Ramos (cell line): ENCODE data around the gene TRIM56.
"Not testable (repeated sequence)": the region's sequence is repeated elsewhere in the genome, so short reads cannot be mapped to it uniquely, and the experiment has no call there.

ENCODE experiments used
- in situ Hi-C: fragments of 300-500 bp; cut with MboI; formaldehyde crosslinking; loops from one replicate; pipeline ENCODE4 v1.14.3; 2022; ENCODE audit warnings: low sequenced_read_pairs; ENCODE audit not compliant: unreplicated experiment

Gene TRIM56

DNA sequence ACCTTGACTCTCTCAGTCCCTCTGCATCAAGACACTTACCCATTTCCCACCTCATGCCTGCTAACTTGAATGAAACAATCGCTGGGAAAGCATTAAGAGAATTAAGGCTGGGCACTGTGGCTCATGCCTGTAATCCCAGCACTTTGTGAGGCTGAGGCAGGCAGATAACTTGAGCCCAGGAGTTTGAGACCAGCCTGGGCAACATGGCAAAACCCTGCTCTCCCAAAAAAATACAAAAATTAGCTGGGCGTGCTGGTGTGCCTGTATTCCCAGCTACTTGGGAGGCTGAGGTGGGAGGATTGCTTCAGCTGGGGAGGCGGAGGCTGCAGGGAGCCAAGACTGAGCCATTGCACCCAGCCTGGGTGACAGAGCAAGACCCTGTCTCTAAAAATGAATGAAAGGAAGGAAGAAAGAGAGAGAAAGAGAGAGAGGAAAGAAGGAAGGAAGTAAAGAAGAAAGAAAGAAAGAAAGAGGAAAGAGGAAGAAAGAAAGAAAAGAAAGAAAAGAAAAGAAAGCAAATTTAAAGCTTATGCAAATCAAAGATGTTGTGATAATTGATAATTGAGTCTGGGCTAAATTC is 42.3 kb downstream of the TRIM56 start:
- in situ Hi-C loops: no loop called here

GRCh38 chr7:101128040-101128834 is 43.0 kb downstream of the TRIM56 start:
- in situ Hi-C loops: no loop called here

DNA sequence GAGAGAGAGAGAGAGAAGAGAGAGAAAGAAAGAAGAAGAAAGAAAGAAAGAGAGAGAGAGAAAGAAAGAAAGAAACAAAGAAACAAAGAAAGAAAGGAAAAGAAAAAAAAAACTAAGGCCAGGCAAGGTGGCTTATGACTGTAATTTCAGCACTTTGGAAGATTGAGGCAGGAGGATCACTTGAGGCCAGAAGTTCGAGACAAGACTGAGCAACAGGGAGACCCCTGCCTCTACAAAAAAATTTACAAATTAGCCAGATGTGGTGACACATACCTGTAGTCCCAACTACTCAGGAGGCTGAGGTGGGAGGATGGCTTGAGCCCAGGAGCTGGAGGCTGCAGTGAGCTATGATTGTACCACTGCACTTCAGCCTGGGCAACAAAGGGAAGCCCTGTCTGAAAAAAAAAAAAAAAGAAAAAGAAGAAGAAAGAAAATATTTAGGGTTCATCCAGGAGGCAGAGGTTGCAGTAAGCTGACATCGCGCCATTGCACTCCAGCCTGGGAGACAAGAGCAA is 44.4 kb downstream of the TRIM56 start:
- in situ Hi-C loops: no loop called here

DNA sequence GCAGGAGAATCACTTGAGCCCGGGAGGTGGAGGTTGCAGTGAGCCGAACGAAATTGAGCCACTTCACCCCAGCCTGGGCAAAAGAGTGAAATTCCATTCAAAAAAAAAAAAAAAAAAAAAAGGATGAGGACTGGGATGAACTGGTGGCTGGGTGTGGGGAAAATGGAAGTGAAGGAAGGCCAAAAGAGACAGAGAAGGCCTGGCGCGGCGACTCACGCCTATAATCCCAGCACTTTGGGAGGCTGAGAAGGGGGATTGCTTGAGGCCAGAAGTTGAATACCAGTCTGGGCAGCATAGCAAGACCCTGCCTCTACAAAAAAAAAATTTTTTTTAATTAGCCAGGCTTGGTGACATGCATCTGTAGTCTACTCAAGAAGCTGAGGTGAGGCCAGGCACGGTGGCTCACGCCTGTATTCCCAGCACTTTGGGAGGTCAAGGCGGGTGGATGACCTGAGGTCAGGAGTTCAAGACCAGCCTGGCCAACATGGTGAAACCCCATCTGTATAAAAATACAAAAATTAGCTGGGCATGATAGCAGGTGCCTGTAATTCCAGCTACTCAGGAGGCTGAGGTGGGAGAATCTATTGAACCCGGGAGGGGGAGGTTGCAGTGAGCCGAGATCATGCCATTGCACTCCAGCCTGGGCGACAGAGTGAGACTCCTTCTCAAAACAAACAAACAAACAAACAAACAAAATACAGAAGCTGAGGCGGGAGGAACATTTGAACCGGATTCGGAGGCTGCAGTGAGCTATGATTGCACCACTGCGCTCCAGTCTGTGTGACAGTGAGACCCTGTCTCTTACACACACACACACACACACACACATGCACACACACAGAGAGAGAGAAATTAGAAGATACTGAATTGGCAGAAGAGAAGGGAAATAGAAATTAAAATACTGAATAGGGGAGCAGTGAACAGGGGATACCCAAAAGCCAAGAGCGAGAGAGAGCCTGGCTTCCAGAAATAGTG is 47.6 kb downstream of the TRIM56 start:
- in situ Hi-C loops: not testable (repeated sequence)

GRCh38 chr7:101133621-101134398 is 48.5 kb downstream of the TRIM56 start:
- in situ Hi-C loops: no loop called here

DNA sequence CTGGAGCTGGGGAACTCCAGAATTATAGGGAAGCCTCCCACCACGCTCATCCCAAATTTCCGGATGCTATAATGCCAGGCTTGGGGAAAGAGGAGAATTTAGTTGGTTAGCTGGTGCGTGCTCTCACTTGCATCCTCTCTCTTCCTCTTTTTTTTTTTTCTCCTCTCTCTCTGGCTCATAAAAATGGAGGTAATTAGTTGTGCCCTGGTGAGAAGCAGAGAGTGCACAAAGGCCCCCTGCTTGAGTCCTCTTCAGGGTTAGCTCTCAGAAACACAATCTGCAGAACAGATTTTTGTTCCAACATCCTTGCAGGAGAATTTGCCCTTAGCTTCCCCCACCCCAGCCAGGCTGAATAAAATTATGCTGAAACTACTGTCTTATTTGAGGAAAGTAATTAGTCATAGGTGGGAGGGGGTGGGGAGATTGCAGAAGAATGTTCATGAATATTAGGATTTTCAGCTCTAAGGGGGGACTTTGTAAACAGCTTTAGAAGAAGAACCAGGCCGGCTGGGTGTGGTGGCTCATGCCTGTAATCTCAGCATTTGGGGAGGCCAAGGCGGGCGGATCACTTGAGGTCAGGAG is 49.2 kb downstream of the TRIM56 start:
- in situ Hi-C loops: no loop called here

DNA sequence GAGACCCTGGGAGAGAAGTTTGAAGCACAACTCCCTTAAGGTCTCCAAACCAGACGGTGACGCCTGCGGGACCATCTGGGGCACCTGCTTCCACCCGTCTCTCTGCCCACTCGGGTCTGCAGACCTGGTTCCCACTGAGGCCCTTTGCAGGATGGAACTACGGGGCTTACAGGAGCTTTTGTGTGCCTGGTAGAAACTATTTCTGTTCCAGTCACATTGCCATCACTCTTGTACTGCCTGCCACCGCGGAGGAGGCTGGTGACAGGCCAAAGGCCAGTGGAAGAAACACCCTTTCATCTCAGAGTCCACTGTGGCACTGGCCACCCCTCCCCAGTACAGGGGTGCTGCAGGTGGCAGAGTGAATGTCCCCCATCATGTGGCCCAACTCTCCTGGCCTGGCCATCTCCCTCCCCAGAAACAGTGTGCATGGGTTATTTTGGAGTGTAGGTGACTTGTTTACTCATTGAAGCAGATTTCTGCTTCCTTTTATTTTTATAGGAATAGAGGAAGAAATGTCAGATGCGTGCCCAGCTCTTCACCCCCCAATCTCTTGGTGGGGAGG is 52.5 kb downstream of the TRIM56 start:
- in situ Hi-C loops: no loop called here

DNA sequence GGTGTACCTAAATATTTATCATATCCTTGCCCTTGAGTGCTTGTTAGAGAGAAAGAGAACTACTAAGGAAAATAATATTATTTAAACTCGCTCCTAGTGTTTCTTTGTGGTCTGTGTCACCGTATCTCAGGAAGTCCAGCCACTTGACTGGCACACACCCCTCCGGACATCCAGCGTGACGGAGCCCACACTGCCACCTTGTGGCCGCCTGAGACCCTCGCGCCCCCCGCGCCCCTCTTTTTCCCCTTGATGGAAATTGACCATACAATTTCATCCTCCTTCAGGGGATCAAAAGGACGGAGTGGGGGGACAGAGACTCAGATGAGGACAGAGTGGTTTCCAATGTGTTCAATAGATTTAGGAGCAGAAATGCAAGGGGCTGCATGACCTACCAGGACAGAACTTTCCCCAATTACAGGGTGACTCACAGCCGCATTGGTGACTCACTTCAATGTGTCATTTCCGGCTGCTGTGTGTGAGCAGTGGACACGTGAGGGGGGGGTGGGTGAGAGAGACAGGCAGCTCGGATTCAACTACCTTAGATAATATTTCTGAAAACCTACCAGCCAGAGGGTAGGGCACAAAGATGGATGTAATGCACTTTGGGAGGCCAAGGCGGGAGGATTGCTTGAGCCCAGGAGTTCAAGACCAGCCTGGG is 53.1 kb downstream of the TRIM56 start:
- in situ Hi-C loops: no loop called here

DNA sequence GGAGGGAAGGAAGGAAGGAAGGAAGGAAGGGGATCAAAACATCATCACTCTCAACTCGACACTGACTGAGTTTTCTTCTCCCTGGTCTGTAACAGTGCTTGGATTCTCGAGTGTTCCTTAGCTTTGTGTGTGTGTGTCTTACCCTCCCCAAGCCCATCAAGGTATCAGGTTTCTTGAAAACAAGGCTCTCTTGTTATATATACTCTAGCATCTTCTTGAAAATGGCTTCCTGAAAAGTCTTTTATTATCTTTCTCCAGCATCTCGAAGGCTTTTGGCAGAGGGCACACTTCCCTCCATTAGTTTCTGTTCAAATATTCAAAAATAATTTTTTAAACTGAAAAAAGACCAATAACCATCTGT is 55.0 kb downstream of the TRIM56 start:
- in situ Hi-C loops: loop anchor here (5.0 kb wide), 1 partner anchor 52 kb away; no protein-coding TSS in a partner anchor

DNA sequence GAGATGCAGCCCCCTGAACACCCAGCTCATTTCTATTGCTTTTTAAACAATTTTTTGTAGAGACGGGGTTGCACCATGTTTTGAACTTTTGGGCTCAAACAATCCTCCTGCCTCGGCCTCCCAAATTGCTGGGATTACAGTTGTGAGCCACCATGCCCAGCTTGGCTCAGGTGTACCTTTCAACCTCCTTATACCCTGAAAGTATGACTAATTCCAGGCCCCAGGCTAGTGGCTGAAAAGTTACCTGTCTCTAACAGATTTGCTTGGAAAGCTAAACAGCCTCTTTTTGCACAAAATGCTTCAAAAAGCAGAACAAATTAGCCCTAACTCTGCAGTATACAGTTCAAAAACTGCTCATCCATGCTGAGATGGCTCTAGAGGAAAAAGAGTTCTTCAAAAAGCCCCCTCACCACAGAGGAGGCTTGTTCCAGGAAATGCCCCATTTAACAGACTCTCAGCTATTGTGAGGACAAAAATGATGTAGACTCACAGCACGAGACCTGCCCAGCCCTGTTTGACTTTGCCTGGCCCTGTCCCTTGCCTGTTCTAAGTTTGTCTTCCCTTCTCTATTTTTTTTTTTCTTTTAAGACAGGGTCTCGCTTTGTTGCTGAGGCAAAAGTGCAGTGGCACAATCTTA is 55.6 kb downstream of the TRIM56 start:
- in situ Hi-C loops: loop anchor here (5.0 kb wide), 1 partner anchor 51 kb away; no protein-coding TSS in a partner anchor
